GM23338 (cell line): Measurements from ENCODE around the gene GJC2. TPM values are rescaled to one million over a fixed set of nuclear protein-coding genes. Genes with fewer than 3 reads are reported as not detected.

Experiments
- ATAC-seq: fragments of 200-7000 bp; cut with Tn5 transposase; 3 replicates; pipeline ENCODE4 v1.9.1; 2020
- DNase-seq: peaks from one replicate; pipeline ENCODE4 v3.0.0-alpha.2; 2015; ENCODE audit warnings: low spot score
- H2AFZ ChIP-seq: fragments of 200-600 bp; sonication (generic); 2 replicates; pipeline ENCODE4 v1.8.0; 2016; ENCODE audit warnings: antibody characterized with exemption, mild to moderate bottlenecking, moderate library complexity
- H3F3A ChIP-seq: fragments of 200-600 bp; sonication (generic); replicated peaks from 2 replicates; pipeline ENCODE4 v1.8.0; 2017; ENCODE audit warnings: antibody characterized with exemption, mixed run types, low read depth
- H3K27ac ChIP-seq: fragments of 200-600 bp; sonication (generic); 2 replicates; pipeline ENCODE4 v1.6.1; 2016; ENCODE audit warnings: low read depth
- H3K27me3 ChIP-seq: fragments of 200-600 bp; sonication (generic); 2 replicates; pipeline ENCODE4 v1.8.0; 2016; ENCODE audit warnings: mild to moderate bottlenecking, mixed run types, moderate library complexity; ENCODE audit not compliant: insufficient read depth
- H3K36me3 ChIP-seq: fragments of 200-600 bp; sonication (generic); 2 replicates; pipeline ENCODE4 v1.8.0; 2016; ENCODE audit warnings: mild to moderate bottlenecking; ENCODE audit not compliant: insufficient read depth
- H3K4me1 ChIP-seq: fragments of 200-600 bp; sonication (generic); 2 replicates; pipeline ENCODE4 v1.8.0; 2016; ENCODE audit warnings: mild to moderate bottlenecking, moderate library complexity; ENCODE audit not compliant: insufficient read depth
- H3K4me2 ChIP-seq: fragments of 200-600 bp; sonication (generic); 2 replicates; pipeline ENCODE4 v1.7.1; 2017; ENCODE audit warnings: mixed run types
- H3K4me3 ChIP-seq: fragments of 200-600 bp; sonication (generic); 2 replicates; pipeline ENCODE4 v1.6.1; 2016; ENCODE audit warnings: mixed run types
- H3K79me2 ChIP-seq: fragments of 200-600 bp; sonication (generic); replicated peaks from 2 replicates; pipeline ENCODE4 v1.8.0; 2017; ENCODE audit warnings: mild to moderate bottlenecking; ENCODE audit not compliant: insufficient read depth
- H3K9me2 ChIP-seq: fragments of 200-600 bp; sonication (generic); 2 replicates; pipeline ENCODE4 v1.8.0; 2017; ENCODE audit not compliant: insufficient read depth
- H4K20me1 ChIP-seq: fragments of 200-600 bp; sonication (generic); replicated peaks from 2 replicates; pipeline ENCODE4 v1.8.0; 2017; ENCODE audit warnings: mild to moderate bottlenecking; ENCODE audit not compliant: insufficient read depth
- H3K27ac Mint-ChIP-seq: 2 replicates; pipeline ENCODE4 v1.8.0; 2020; ENCODE audit warnings: inconsistent platforms, mild to moderate bottlenecking, moderate library complexity, mixed read lengths
- H3K27me3 Mint-ChIP-seq: 3 replicates; pipeline ENCODE4 v1.8.0; 2022; ENCODE audit warnings: low read depth, mild to moderate bottlenecking, moderate library complexity, mixed read lengths, inconsistent platforms; ENCODE audit not compliant: insufficient read depth, poor library complexity
- H3K36me3 Mint-ChIP-seq: 3 replicates; pipeline ENCODE4 v1.8.0; 2021; ENCODE audit warnings: low read depth, mild to moderate bottlenecking, inconsistent platforms, moderate library complexity, mixed read lengths
- H3K4me1 Mint-ChIP-seq: 3 replicates; pipeline ENCODE4 v1.8.0; 2020; ENCODE audit warnings: mild to moderate bottlenecking, inconsistent platforms, mixed read lengths
- H3K4me3 Mint-ChIP-seq: 3 replicates; pipeline ENCODE4 v1.8.0; 2021; ENCODE audit warnings: moderate library complexity, mild to moderate bottlenecking, inconsistent platforms, mixed read lengths
- H3K9me3 Mint-ChIP-seq: 3 replicates; pipeline ENCODE4 v1.8.0; 2020; ENCODE audit warnings: moderate library complexity, mild to moderate bottlenecking, inconsistent platforms, mixed read lengths
- CREB1 ChIP-seq: fragments of 250-450 bp; sonication (Bioruptor Pico); IDR thresholded peaks from 2 replicates; pipeline ENCODE4 v1.5.0; 2020; ENCODE audit warnings: low read depth, mild to moderate bottlenecking, moderate library complexity
- EZH2 ChIP-seq: fragments of 200-600 bp; sonication (generic); IDR thresholded peaks from one replicate; pipeline ENCODE4 v1.8.0; 2017; ENCODE audit warnings: antibody characterized with exemption, mild to moderate bottlenecking, low read depth; ENCODE audit not compliant: unreplicated experiment
- EZH2phosphoT487 ChIP-seq: fragments of 200-600 bp; sonication (generic); IDR thresholded peaks from one replicate; pipeline ENCODE4 v1.8.1; 2018; ENCODE audit warnings: antibody characterized with exemption; ENCODE audit not compliant: unreplicated experiment
- JUNB ChIP-seq: IDR thresholded peaks from one replicate; pipeline ENCODE4 v1.6.1; 2016; ENCODE audit warnings: antibody characterized with exemption; ENCODE audit not compliant: unreplicated experiment
- NANOG ChIP-seq: IDR thresholded peaks from 2 replicates; pipeline ENCODE4 v1.6.1; 2016; ENCODE audit warnings: antibody characterized with exemption, borderline replicate concordance
- POLR2AphosphoS5 ChIP-seq: IDR thresholded peaks from 2 replicates; pipeline ENCODE4 v1.6.1; 2016; ENCODE audit warnings: antibody characterized with exemption, low read depth
- STAT1 ChIP-seq: IDR thresholded peaks from one replicate; pipeline ENCODE4 v1.6.1; 2016; ENCODE audit warnings: antibody characterized with exemption; ENCODE audit not compliant: unreplicated experiment
- ZNF114 ChIP-seq: fragments of 250-450 bp; sonication (Bioruptor Pico); IDR thresholded peaks from 2 replicates; pipeline ENCODE4 v1.5.0; 2020; ENCODE audit warnings: mild to moderate bottlenecking, moderate library complexity
- ZNF331 ChIP-seq: fragments of 250-450 bp; sonication (Bioruptor Pico); IDR thresholded peaks from 2 replicates; pipeline ENCODE4 v1.5.0; 2020; ENCODE audit warnings: low read depth, mild to moderate bottlenecking, moderate library complexity
- polyA plus RNA-seq: library from polyadenylated mRNA; unstranded; fragments of >200 nt; fragmentation: Nextera tagmentation; extraction: Ambion mirVana; gene quantifications from 2 replicates; pipeline ENCODE4 v1.2.1, GENCODE V29; 2016
- total RNA-seq: library from RNA; depleted of rRNA; stranded (reverse); fragments of >200 nt; shearing (Covaris generic); gene quantifications from 2 replicates; pipeline ENCODE4 v1.2.3, GENCODE V29; 2014
- TF ChIP-seq, protein P1 (sequence below): IDR thresholded peaks from 2 replicates; pipeline ENCODE4 v1.6.1; 2016; ENCODE audit warnings: antibody characterized with exemption
- TF ChIP-seq, protein P2 (sequence below), 2 experiments: fragments of 200-600 bp in 1 of 2; sonication (generic) in 1 of 2; conservative IDR thresholded peaks; 2 replicates each; pipeline versions ENCODE4 v1.5.1 to v1.6.1; 2016 to 2017; ENCODE audit warnings: antibody characterized with exemption in 2 of 2, low read depth in 2 of 2, mild to moderate bottlenecking in 2 of 2, moderate library complexity in 1 of 2
- TF ChIP-seq, protein P3 (sequence below): IDR thresholded peaks from one replicate; pipeline ENCODE4 v1.6.1; 2018; ENCODE audit warnings: antibody characterized with exemption; ENCODE audit not compliant: unreplicated experiment
- TF ChIP-seq, protein P4 (sequence below): fragments of 250-450 bp; sonication (Bioruptor Pico); IDR thresholded peaks from 2 replicates; pipeline ENCODE4 v1.5.0; 2020; ENCODE audit warnings: mild to moderate bottlenecking, moderate library complexity

GJC2 gene
- total and polyA plus RNA-seq, 2 experiments from 2014 or later, result 0.15 to 1.2 TPM

DNA sequence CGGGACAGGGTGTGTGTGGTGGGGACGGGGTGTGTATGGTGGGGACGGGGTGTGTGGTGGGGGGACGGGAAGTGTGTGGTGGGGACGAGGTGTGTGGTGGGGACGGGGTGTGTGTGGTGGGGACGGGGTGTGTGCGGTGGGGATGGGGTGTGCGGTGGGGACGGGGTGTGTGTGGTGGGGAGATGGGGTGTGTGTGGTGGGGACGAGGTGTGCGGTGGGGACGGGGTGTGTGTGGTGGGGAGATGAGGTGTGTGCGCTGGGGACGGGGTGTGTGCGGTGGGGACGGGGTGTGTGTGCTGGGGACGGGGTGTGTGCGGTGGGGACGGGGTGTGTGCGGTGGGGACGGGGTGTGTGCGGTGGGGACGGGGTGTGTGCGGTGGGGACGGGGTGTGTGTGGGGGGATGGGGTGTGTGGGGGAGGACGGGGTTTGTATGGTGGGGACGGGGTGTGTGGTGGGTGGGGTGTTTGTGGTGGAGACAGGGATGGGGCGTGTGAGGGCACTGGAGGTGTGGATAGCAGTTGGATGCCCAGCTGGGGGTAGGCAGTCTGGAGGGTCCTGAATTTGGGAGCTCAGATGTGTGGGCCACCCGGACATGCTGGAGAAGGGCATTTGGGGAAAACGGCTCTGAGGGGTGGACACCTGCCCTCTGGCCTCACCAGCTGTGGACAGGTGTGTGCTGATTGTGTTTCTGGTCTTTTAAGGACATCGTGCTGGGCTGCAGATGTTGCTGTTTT, 32.7 kb downstream of the GJC2 start:
- no peaks in the 10 kb centered on the region for H3F3A ChIP-seq
- H3K79me2 ChIP-seq, result no peaks in the 10 kb centered on the region
- H3K9me2 ChIP-seq, result no peaks in the 10 kb centered on the region
- ATAC-seq (no peak), DNase-seq (no peak)
- H3K4me3 ChIP-seq, result no peak overlapping the region
- H3K27me3 Mint-ChIP-seq, result peaks cover 11% of the 10 kb centered on the region
- H3K9me3 Mint-ChIP-seq, result no peaks in the 10 kb centered on the region
- no peaks in the 10 kb centered on the region; the same call in 2 of the 3 replicates for H3K4me1 Mint-ChIP-seq
- no peak overlapping the region for H3K27ac Mint-ChIP-seq
- no peaks in the 10 kb centered on the region for H3K27me3 ChIP-seq
- no peaks in the 10 kb centered on the region for H3K36me3 ChIP-seq
- no peak overlapping the region for H3K27ac ChIP-seq
- TF ChIP-seq EZH2phosphoT487 (no peak), JUNB (no peak), ZNF114 (CRISPR knock-in tag) (no peak), ZNF331 (CRISPR knock-in tag) (no peak), POLR2AphosphoS5 (no peak), STAT1 (no peak), CREB1 (CRISPR knock-in tag) (no peak), NANOG (no peak), EZH2 (no peak)
- TF ChIP-seq, protein P1, sequence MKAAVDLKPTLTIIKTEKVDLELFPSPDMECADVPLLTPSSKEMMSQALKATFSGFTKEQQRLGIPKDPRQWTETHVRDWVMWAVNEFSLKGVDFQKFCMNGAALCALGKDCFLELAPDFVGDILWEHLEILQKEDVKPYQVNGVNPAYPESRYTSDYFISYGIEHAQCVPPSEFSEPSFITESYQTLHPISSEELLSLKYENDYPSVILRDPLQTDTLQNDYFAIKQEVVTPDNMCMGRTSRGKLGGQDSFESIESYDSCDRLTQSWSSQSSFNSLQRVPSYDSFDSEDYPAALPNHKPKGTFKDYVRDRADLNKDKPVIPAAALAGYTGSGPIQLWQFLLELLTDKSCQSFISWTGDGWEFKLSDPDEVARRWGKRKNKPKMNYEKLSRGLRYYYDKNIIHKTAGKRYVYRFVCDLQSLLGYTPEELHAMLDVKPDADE, result no peak
- TF ChIP-seq, protein P2, sequence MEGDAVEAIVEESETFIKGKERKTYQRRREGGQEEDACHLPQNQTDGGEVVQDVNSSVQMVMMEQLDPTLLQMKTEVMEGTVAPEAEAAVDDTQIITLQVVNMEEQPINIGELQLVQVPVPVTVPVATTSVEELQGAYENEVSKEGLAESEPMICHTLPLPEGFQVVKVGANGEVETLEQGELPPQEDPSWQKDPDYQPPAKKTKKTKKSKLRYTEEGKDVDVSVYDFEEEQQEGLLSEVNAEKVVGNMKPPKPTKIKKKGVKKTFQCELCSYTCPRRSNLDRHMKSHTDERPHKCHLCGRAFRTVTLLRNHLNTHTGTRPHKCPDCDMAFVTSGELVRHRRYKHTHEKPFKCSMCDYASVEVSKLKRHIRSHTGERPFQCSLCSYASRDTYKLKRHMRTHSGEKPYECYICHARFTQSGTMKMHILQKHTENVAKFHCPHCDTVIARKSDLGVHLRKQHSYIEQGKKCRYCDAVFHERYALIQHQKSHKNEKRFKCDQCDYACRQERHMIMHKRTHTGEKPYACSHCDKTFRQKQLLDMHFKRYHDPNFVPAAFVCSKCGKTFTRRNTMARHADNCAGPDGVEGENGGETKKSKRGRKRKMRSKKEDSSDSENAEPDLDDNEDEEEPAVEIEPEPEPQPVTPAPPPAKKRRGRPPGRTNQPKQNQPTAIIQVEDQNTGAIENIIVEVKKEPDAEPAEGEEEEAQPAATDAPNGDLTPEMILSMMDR (conservative IDR thresholded peaks at IDR 0.05; ENCODE audit: low read depth in 2 of 2), result no peak
- TF ChIP-seq, protein P3, sequence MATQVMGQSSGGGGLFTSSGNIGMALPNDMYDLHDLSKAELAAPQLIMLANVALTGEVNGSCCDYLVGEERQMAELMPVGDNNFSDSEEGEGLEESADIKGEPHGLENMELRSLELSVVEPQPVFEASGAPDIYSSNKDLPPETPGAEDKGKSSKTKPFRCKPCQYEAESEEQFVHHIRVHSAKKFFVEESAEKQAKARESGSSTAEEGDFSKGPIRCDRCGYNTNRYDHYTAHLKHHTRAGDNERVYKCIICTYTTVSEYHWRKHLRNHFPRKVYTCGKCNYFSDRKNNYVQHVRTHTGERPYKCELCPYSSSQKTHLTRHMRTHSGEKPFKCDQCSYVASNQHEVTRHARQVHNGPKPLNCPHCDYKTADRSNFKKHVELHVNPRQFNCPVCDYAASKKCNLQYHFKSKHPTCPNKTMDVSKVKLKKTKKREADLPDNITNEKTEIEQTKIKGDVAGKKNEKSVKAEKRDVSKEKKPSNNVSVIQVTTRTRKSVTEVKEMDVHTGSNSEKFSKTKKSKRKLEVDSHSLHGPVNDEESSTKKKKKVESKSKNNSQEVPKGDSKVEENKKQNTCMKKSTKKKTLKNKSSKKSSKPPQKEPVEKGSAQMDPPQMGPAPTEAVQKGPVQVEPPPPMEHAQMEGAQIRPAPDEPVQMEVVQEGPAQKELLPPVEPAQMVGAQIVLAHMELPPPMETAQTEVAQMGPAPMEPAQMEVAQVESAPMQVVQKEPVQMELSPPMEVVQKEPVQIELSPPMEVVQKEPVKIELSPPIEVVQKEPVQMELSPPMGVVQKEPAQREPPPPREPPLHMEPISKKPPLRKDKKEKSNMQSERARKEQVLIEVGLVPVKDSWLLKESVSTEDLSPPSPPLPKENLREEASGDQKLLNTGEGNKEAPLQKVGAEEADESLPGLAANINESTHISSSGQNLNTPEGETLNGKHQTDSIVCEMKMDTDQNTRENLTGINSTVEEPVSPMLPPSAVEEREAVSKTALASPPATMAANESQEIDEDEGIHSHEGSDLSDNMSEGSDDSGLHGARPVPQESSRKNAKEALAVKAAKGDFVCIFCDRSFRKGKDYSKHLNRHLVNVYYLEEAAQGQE, result no peak
- TF ChIP-seq, protein P4, sequence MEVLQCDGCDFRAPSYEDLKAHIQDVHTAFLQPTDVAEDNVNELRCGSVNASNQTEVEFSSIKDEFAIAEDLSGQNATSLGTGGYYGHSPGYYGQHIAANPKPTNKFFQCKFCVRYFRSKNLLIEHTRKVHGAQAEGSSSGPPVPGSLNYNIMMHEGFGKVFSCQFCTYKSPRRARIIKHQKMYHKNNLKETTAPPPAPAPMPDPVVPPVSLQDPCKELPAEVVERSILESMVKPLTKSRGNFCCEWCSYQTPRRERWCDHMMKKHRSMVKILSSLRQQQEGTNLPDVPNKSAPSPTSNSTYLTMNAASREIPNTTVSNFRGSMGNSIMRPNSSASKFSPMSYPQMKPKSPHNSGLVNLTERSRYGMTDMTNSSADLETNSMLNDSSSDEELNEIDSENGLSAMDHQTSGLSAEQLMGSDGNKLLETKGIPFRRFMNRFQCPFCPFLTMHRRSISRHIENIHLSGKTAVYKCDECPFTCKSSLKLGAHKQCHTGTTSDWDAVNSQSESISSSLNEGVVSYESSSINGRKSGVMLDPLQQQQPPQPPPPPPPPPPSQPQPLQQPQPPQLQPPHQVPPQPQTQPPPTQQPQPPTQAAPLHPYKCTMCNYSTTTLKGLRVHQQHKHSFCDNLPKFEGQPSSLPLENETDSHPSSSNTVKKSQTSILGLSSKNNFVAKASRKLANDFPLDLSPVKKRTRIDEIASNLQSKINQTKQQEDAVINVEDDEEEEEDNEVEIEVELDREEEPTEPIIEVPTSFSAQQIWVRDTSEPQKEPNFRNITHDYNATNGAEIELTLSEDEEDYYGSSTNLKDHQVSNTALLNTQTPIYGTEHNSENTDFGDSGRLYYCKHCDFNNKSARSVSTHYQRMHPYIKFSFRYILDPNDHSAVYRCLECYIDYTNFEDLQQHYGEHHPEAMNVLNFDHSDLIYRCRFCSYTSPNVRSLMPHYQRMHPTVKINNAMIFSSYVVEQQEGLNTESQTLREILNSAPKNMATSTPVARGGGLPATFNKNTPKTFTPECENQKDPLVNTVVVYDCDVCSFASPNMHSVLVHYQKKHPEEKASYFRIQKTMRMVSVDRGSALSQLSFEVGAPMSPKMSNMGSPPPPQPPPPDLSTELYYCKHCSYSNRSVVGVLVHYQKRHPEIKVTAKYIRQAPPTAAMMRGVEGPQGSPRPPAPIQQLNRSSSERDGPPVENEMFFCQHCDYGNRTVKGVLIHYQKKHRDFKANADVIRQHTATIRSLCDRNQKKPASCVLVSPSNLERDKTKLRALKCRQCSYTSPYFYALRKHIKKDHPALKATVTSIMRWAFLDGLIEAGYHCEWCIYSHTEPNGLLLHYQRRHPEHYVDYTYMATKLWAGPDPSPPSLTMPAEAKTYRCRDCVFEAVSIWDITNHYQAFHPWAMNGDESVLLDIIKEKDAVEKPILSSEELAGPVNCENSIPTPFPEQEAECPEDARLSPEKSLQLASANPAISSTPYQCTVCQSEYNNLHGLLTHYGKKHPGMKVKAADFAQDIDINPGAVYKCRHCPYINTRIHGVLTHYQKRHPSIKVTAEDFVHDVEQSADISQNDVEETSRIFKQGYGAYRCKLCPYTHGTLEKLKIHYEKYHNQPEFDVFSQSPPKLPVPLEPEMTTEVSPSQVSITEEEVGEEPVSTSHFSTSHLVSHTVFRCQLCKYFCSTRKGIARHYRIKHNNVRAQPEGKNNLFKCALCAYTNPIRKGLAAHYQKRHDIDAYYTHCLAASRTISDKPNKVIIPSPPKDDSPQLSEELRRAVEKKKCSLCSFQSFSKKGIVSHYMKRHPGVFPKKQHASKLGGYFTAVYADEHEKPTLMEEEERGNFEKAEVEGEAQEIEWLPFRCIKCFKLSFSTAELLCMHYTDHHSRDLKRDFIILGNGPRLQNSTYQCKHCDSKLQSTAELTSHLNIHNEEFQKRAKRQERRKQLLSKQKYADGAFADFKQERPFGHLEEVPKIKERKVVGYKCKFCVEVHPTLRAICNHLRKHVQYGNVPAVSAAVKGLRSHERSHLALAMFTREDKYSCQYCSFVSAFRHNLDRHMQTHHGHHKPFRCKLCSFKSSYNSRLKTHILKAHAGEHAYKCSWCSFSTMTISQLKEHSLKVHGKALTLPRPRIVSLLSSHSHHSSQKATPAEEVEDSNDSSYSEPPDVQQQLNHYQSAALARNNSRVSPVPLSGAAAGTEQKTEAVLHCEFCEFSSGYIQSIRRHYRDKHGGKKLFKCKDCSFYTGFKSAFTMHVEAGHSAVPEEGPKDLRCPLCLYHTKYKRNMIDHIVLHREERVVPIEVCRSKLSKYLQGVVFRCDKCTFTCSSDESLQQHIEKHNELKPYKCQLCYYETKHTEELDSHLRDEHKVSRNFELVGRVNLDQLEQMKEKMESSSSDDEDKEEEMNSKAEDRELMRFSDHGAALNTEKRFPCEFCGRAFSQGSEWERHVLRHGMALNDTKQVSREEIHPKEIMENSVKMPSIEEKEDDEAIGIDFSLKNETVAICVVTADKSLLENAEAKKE (CRISPR knock-in tag), result no peak
- no peak overlapping the region for H2AFZ ChIP-seq
- no peak overlapping the region for H3K4me3 Mint-ChIP-seq
- peaks cover 2% of the 10 kb centered on the region; the same call in 1 of the 3 replicates for H3K36me3 Mint-ChIP-seq
- H3K4me1 ChIP-seq, result no peaks in the 10 kb centered on the region
- H3K4me2 ChIP-seq, result no peak overlapping the region
- no peaks in the 10 kb centered on the region for H4K20me1 ChIP-seq
